ENCODE results near the gene MINDY4.

MINDY4 gene

GRCh38 chr7:30884881-30885280, 113.7 kb downstream of the MINDY4 start:
- no peak for DNase-seq

- DNase-seq: no peak
Measured at GRCh38 chr7:30886608-30887011, 115.4 kb downstream of the MINDY4 start.

- no peak for DNase-seq
Measured at GRCh38 chr7:30887464-30887872, 116.3 kb downstream of the MINDY4 start.

GRCh38 chr7:30888747-30889146, 117.5 kb downstream of the MINDY4 start:
- no peak for DNase-seq

- no peak for DNase-seq
Measured at GRCh38 chr7:30890226-30890625, 119.0 kb downstream of the MINDY4 start.

GRCh38 chr7:30893357-30893756, 122.1 kb downstream of the MINDY4 start:
- no peak for DNase-seq

GRCh38 chr7:30894009-30894408, 122.8 kb downstream of the MINDY4 start:
- DNase-seq: no peak

- no peak for DNase-seq
Measured at GRCh38 chr7:30894866-30895605, 123.8 kb downstream of the MINDY4 start.

GRCh38 chr7:30896036-30896435, 124.8 kb downstream of the MINDY4 start:
- DNase-seq: no peak

GRCh38 chr7:30896783-30897637, 125.8 kb downstream of the MINDY4 start:
- DNase-seq: no peak

- DNase-seq: no peak
Measured at GRCh38 chr7:30897770-30898169, 126.6 kb downstream of the MINDY4 start.

GRCh38 chr7:30898411-30898810, 127.2 kb downstream of the MINDY4 start:
- no peak for DNase-seq

- no peak for DNase-seq
Measured at GRCh38 chr7:30899066-30899465, 127.8 kb downstream of the MINDY4 start.

GRCh38 chr7:30899630-30900029, 128.4 kb downstream of the MINDY4 start:
- DNase-seq: no peak

- no peak for DNase-seq
Measured at GRCh38 chr7:30900053-30900452, 128.8 kb downstream of the MINDY4 start.

GRCh38 chr7:30900803-30901362, 129.7 kb downstream of the MINDY4 start:
- DNase-seq: no peak

GRCh38 chr7:30901856-30902255, 130.6 kb downstream of the MINDY4 start:
- DNase-seq: no peak

- DNase-seq: no peak
Measured at GRCh38 chr7:30902466-30902865, 131.2 kb downstream of the MINDY4 start.

GRCh38 chr7:30903146-30903545, 131.9 kb downstream of the MINDY4 start:
- no peak for DNase-seq

GRCh38 chr7:30904561-30904960, 133.3 kb downstream of the MINDY4 start:
- DNase-seq: no peak

- DNase-seq: no peak
Measured at GRCh38 chr7:30905078-30906012, 134.1 kb downstream of the MINDY4 start.

- DNase-seq: no peak
Measured at GRCh38 chr7:30906014-30906413, 134.8 kb downstream of the MINDY4 start.
